ENCODE measurements around the gene ZNF275. TPM values are rescaled to one million over a fixed set of nuclear protein-coding genes. Genes with fewer than 3 reads are reported as not detected.

The ZNF275 gene
- polyA plus RNA-seq, 1 donor from 2014 or later = 6.0 TPM

Small RNA genes within 50 kb of the gene (small RNA-seq; reads per million reads assigned to genes)
- gene AC152007.1 = 0 reads per million in 3 experiments

Other genes starting within 250 kb of the ZNF275 start
- not detected in 2 replicates for gene MAGEA1, start 154.9 kb upstream of the ZNF275 start, polyA plus RNA-seq
- gene PNMA6F, start 12.4 kb upstream of the ZNF275 start, polyA plus RNA-seq = 0.77 and 1.7 TPM in 2 replicates
- gene PNMA6E, start 67.2 kb downstream of the ZNF275 start, polyA plus RNA-seq = not detected in 2 replicates
- 0.06 TPM in 1 of 2 replicates, not detected in the other for gene ZFP92, start 77.3 kb downstream of the ZNF275 start, polyA plus RNA-seq
- not detected in 2 replicates for gene TREX2, start 111.9 kb downstream of the ZNF275 start, polyA plus RNA-seq
- 27.7 and 32.5 TPM in 2 replicates for gene HAUS7, start 136.4 kb downstream of the ZNF275 start, polyA plus RNA-seq
- not detected in 2 replicates for gene BGN, start 160.8 kb downstream of the ZNF275 start, polyA plus RNA-seq
- gene ATP2B3, start 183.5 kb downstream of the ZNF275 start, polyA plus RNA-seq = 4.4 and 5.3 TPM in 2 replicates